Ectodermal cell (in vitro differentiated cells): ENCODE data around the gene WASF2.

Experiments
- H3K27ac ChIP-seq: 2 replicates; pipeline ENCODE4 v1.7.0; 2013; ENCODE audit warnings: mild to moderate bottlenecking, low read depth, low read length; ENCODE audit not compliant: insufficient read depth, poor library complexity, severe bottlenecking
- H3K27me3 ChIP-seq: 2 replicates; pipeline ENCODE4 v1.7.0; 2013; ENCODE audit warnings: mild to moderate bottlenecking, low read length; ENCODE audit not compliant: insufficient read depth, control insufficient read depth, poor library complexity, severe bottlenecking
- H3K36me3 ChIP-seq: one replicate; pipeline ENCODE4 v1.7.0; 2013; ENCODE audit warnings: low read length; ENCODE audit not compliant: control insufficient read depth, insufficient read depth
- H3K4me1 ChIP-seq: one replicate; pipeline ENCODE4 v1.7.0; 2013; ENCODE audit warnings: low read length; ENCODE audit not compliant: control insufficient read depth, insufficient read depth
- H3K4me3 ChIP-seq: 2 replicates; pipeline ENCODE4 v1.7.0; 2013; ENCODE audit warnings: low read depth, low read length, control low read depth; ENCODE audit not compliant: insufficient read depth
- H3K9me3 ChIP-seq: 2 replicates; pipeline ENCODE4 v1.7.0; 2013; ENCODE audit warnings: mild to moderate bottlenecking, low read length, moderate library complexity; ENCODE audit not compliant: control insufficient read depth
- WGBS, 2 experiments: methylation state at CpG; one replicate each; pipeline ENCODE4 v1.1.7; 2013; ENCODE audit warnings: missing lambda C conversion rate in 2 of 2; 5-methylcytosine and 5-hydroxymethylcytosine counted together

The WASF2 gene

GRCh38 chr1:27521336-27521831, 31.4 kb upstream of the WASF2 start:
- H3K9me3 ChIP-seq: no peaks in the 10 kb centered on the region
- H3K4me3 ChIP-seq: no peak overlapping the region
- H3K27ac ChIP-seq: no peak overlapping the region
- 90 to 92% methylated on average over 20 of the region's 20 CpGs for WGBS, 2 experiments
- H3K27me3 ChIP-seq: no peaks in the 10 kb centered on the region
- peaks cover 82% of the 10 kb centered on the region for H3K4me1 ChIP-seq
- no peaks in the 10 kb centered on the region for H3K36me3 ChIP-seq

- 43 to 51% methylated on average over 4 of the region's 4 CpGs for WGBS, 2 experiments
- Histone ChIP-seq H3K36me3 (no peaks in the 10 kb centered on the region), H3K4me3 (no peak overlapping the region), H3K4me1 (peaks cover 77% of the 10 kb centered on the region), H3K9me3 (no peaks in the 10 kb centered on the region), H3K27me3 (no peaks in the 10 kb centered on the region), H3K27ac (no peak overlapping the region)
Observed at GRCh38 chr1:27520651-27521050, 30.7 kb upstream of the WASF2 start.

- no peaks in the 10 kb centered on the region for H3K36me3 ChIP-seq
- no peaks in the 10 kb centered on the region for H3K27me3 ChIP-seq
- H3K27ac ChIP-seq: peak overlapping the region; percentile 89
- H3K4me1 ChIP-seq: peaks cover 72% of the 10 kb centered on the region
- no peaks in the 10 kb centered on the region for H3K9me3 ChIP-seq
- no peak overlapping the region for H3K4me3 ChIP-seq
- WGBS, 2 experiments: 47 to 50% methylated on average over 24 of the region's 24 CpGs
Observed at GRCh38 chr1:27519331-27520258, 29.6 kb upstream of the WASF2 start.

- H3K4me1 ChIP-seq: peaks cover 69% of the 10 kb centered on the region
- H3K27ac ChIP-seq: peak overlapping the region; percentile 89
- H3K36me3 ChIP-seq: no peaks in the 10 kb centered on the region
- 73 to 82% methylated on average over 7 of the region's 7 CpGs for WGBS, 2 experiments
- no peak overlapping the region for H3K4me3 ChIP-seq
- H3K27me3 ChIP-seq: no peaks in the 10 kb centered on the region
- H3K9me3 ChIP-seq: no peaks in the 10 kb centered on the region
Observed at GRCh38 chr1:27518808-27519207, 28.8 kb upstream of the WASF2 start.

- H3K4me1 ChIP-seq: peaks cover 65% of the 10 kb centered on the region
- 81 to 85% methylated on average over 21 of the region's 21 CpGs for WGBS, 2 experiments
Observed at GRCh38 chr1:27517907-27518718, 28.1 kb upstream of the WASF2 start.

GRCh38 chr1:27517301-27517700, 27.3 kb upstream of the WASF2 start:
- H3K27me3 ChIP-seq: no peaks in the 10 kb centered on the region
- H3K27ac ChIP-seq: no peak overlapping the region
- no peaks in the 10 kb centered on the region for H3K9me3 ChIP-seq
- peaks cover 57% of the 10 kb centered on the region for H3K4me1 ChIP-seq
- H3K36me3 ChIP-seq: no peaks in the 10 kb centered on the region
- WGBS, 2 experiments: 95% methylated on average over 2 of the region's 2 CpGs
- H3K4me3 ChIP-seq: no peak overlapping the region

More at GRCh38 chr1:27517907-27518718, 28.1 kb upstream of the WASF2 start:
- no peaks in the 10 kb centered on the region for H3K36me3 ChIP-seq
- no peak overlapping the region for H3K4me3 ChIP-seq
- H3K27ac ChIP-seq: peak overlapping the region; percentile 38
- no peaks in the 10 kb centered on the region for H3K9me3 ChIP-seq
- H3K27me3 ChIP-seq: no peaks in the 10 kb centered on the region

GRCh38 chr1:27515626-27516025, 25.7 kb upstream of the WASF2 start:
- no peak overlapping the region for H3K4me3 ChIP-seq
- H3K9me3 ChIP-seq: no peaks in the 10 kb centered on the region
- H3K4me1 ChIP-seq: peaks cover 41% of the 10 kb centered on the region
- H3K27ac ChIP-seq: no peak overlapping the region
- no peaks in the 10 kb centered on the region for H3K27me3 ChIP-seq
- 87 to 91% methylated on average over 2 to 3 of the region's 3 CpGs for WGBS, 2 experiments
- H3K36me3 ChIP-seq: no peaks in the 10 kb centered on the region

GRCh38 chr1:27513958-27514357, 24.0 kb upstream of the WASF2 start:
- no peaks in the 10 kb centered on the region for H3K9me3 ChIP-seq
- no peaks in the 10 kb centered on the region for H3K27me3 ChIP-seq
- no peak overlapping the region for H3K4me3 ChIP-seq
- peaks cover 33% of the 10 kb centered on the region for H3K4me1 ChIP-seq
- no peak overlapping the region for H3K27ac ChIP-seq
- H3K36me3 ChIP-seq: no peaks in the 10 kb centered on the region
- 80 to 82% methylated on average over 7 of the region's 7 CpGs for WGBS, 2 experiments

GRCh38 chr1:27513528-27513927, 23.6 kb upstream of the WASF2 start:
- WGBS, 2 experiments: 74% methylated on average over 5 of the region's 5 CpGs
- Histone ChIP-seq H3K27me3 (no peaks in the 10 kb centered on the region), H3K4me1 (peaks cover 29% of the 10 kb centered on the region), H3K9me3 (no peaks in the 10 kb centered on the region), H3K4me3 (no peak overlapping the region), H3K27ac (no peak overlapping the region), H3K36me3 (no peaks in the 10 kb centered on the region)
